BE2C (cell line): ENCODE measurements around the gene CACNA1F.

ENCODE experiments used
- DNase-seq: peaks from one replicate; pipeline ENCODE4 v3.0.0-alpha.2; 2020
- H3K27me3 ChIP-seq: fragments of 250-450 bp; sonication (Bioruptor Pico); 2 replicates; pipeline ENCODE4 v1.5.1; 2020; ENCODE audit warnings: mild to moderate bottlenecking
- H3K36me3 ChIP-seq: fragments of 250-450 bp; sonication (Bioruptor Pico); 2 replicates; pipeline ENCODE4 v1.5.1; 2020; ENCODE audit warnings: mild to moderate bottlenecking
- H3K4me1 ChIP-seq: fragments of 250-450 bp; sonication (Bioruptor Pico); 2 replicates; pipeline ENCODE4 v1.5.1; 2020
- H3K4me3 ChIP-seq: 2 replicates; pipeline ENCODE4 v1.5.1; 2011; ENCODE audit warnings: low read depth, low read length
- H3K9me3 ChIP-seq: fragments of 250-450 bp; sonication (Bioruptor Pico); 2 replicates; pipeline ENCODE4 v1.5.1; 2020
- CTCF ChIP-seq: IDR thresholded peaks from 2 replicates; pipeline ENCODE4 v1.5.1; 2012; ENCODE audit warnings: mild to moderate bottlenecking, low read depth, low read length

CACNA1F gene

DNA sequence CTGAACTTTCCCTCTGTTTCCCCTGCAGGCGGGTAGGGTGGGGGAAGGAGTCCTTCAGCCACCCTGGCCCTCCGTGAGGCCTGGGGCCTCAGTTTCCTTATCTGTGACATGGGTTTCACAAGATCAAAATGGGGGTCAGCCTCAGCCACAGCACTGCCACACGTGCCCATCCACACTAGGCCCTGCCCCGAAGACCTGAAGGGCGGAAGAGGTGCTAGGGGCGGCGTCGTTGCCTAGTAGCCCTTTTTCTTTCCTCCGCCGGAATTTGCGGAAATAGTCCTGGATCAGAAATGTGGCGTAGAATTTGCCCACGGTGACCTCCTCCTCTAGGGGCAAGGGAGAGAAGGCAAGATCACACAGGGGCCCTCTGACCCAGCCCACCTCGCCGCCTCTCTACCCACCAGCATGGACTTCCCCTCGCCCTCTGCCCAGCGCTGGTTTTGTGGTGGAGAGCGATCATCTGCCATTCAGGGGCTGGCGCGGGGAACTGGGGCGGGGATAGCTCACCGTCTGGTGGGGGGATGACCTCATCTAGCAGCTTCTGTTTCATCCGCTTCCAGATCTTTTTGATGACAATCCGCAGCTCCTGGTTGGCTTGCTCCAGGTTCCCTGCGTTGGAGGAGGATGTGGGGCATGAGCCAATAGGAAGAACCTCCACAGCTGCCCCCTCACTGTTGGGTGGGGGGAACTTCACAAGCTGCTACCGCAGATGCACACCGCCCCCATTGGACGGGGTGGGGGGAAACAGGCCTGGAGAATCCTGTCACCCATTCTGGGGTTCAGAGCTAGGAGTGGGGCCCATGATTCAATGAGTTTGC, 23.5 kb downstream of the CACNA1F start:
- peak; percentile 58 for DNase-seq
- H3K4me3 ChIP-seq: no peak overlapping the region
- no peaks in the 10 kb centered on the region for H3K4me1 ChIP-seq
- no peaks in the 10 kb centered on the region for H3K36me3 ChIP-seq
- peak; percentile 6; the same call in 1 of the 2 replicates for TF ChIP-seq CTCF
- no peaks in the 10 kb centered on the region for H3K27me3 ChIP-seq
- H3K9me3 ChIP-seq: no peaks in the 10 kb centered on the region

GRCh38 chrX:49208399-49208798, 24.7 kb downstream of the CACNA1F start:
- TF ChIP-seq CTCF: no peak
- H3K36me3 ChIP-seq: no peaks in the 10 kb centered on the region
- H3K27me3 ChIP-seq: no peaks in the 10 kb centered on the region
- H3K9me3 ChIP-seq: no peaks in the 10 kb centered on the region
- no peak for DNase-seq
- no peak overlapping the region for H3K4me3 ChIP-seq
- H3K4me1 ChIP-seq: no peaks in the 10 kb centered on the region

GRCh38 chrX:49206543-49206942, 26.6 kb downstream of the CACNA1F start:
- no peaks in the 10 kb centered on the region for H3K27me3 ChIP-seq
- no peak for DNase-seq
- H3K4me3 ChIP-seq: no peak overlapping the region
- H3K36me3 ChIP-seq: no peaks in the 10 kb centered on the region
- H3K4me1 ChIP-seq: no peaks in the 10 kb centered on the region
- TF ChIP-seq CTCF: no peak
- H3K9me3 ChIP-seq: no peaks in the 10 kb centered on the region

DNA sequence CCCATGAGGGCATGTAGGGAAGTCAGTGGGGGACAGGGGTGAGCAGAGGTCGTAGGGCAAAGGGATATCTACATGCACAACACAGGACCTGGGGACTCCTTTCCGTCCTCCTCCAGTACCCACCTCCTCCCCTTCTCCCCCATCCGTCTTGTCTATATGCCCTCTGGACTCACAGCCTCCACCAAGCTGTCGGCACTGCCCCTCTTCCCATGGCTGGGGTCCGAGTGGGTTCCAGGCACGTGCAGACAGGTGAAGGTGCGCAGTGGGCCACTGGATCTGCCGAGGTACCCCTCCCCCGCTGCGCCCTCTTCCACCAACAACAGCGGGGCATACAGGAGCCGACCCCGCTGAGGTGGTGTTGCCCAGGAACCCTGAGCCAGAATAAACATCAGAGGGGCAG, 27.7 kb downstream of the CACNA1F start:
- Histone ChIP-seq H3K4me3 (no peak overlapping the region), H3K9me3 (no peaks in the 10 kb centered on the region), H3K27me3 (no peaks in the 10 kb centered on the region), H3K36me3 (no peaks in the 10 kb centered on the region), H3K4me1 (0 out of 2 replicates have a peak, but pooled peaks cover 2% of the 10 kb centered on the region)
- no peak for TF ChIP-seq CTCF
- DNase-seq: no peak

- no peak for DNase-seq
- Histone ChIP-seq H3K4me3 (no peak overlapping the region), H3K4me1 (0 out of 2 replicates have a peak, but pooled peaks cover 2% of the 10 kb centered on the region), H3K27me3 (no peaks in the 10 kb centered on the region), H3K9me3 (no peaks in the 10 kb centered on the region), H3K36me3 (no peaks in the 10 kb centered on the region)
- no peak for TF ChIP-seq CTCF
Observed at GRCh38 chrX:49204709-49205108, 28.4 kb downstream of the CACNA1F start.

DNA sequence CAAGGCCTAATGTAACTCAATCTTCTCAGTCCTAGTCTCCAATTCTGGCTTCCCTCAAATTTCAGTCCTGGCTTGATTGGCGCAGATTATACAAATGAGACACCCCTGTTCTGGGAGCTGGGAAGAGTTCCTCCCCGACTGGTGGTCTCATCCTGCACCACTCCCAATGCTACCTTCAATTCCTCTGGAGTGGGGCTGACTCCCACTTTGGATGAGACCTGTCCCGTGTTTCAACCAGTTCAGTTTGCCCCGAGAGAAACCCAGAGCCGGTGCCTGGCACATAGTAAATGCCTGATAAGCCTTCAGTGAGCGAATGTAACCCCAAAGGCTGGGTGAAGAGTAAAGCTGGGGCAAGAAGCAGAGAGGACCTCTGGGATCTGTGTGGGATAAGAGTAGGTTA, 29.1 kb downstream of the CACNA1F start:
- no peak overlapping the region for H3K4me3 ChIP-seq
- H3K27me3 ChIP-seq: no peaks in the 10 kb centered on the region
- H3K9me3 ChIP-seq: no peaks in the 10 kb centered on the region
- no peak for DNase-seq
- TF ChIP-seq CTCF: no peak
- 0 out of 2 replicates have a peak, but pooled peaks cover 2% of the 10 kb centered on the region for H3K4me1 ChIP-seq
- no peaks in the 10 kb centered on the region for H3K36me3 ChIP-seq
